Measurements from ENCODE around the gene BCL2L12.

Gene BCL2L12

DNA sequence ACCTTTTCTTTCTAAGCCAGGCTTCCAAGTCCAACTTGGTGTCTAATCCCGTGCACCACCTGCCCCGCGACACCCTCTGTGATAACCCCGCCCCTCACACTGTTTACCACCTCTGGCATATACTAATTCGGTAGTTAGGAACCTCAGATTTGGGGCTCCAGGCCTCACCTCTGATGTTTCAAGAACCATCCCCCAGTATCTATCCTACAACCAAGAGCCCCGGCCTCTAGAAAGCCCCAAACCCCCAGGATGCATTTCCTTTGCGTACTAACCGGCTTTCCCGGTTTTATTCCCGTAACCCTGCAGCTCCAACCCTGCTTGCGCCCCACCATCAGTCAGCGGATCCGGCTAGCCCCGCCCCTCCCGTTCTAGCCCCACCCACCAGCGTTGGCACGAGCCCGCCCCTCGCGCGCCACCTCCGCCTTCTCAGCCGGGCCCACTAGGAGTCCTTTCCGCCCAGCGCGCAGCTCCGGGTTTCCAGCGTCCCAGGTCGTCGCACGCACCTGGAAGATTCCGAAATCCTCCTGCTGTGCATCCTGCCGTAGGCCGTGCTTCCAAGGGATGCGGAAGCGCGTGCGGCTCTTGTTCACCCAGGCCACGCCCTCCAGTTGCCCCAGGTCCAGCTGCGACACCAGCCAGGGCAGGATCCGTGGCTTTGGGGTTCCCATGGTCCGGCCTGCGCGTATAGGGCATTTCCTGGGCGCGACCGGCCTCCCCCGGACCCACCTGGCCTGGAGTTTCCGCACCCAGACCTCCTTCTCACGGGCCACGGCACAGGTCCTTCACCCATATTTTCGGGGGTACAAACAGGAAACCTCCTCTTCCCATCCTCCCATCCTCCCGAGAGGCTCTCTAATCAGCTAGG is 1.3 kb upstream of the BCL2L12 start:
- peak; percentile 90 for DNase-seq (ENCODE audit: low read depth, low spot score)

DNA sequence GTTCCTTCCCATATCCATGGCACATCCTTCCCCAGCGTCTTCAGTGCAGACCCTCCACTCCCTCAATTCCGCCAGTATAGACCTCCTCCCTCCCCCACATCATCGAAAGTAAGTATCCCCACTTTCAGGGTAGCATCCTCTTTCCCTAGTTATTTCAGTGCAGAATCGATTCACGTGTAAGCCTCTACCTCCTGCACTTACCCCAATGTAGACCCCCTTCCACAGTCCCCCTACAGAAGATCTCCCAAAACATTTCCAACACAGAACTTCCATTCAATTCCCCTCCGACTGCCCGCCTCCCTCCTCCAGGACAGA is 740 bp upstream of the BCL2L12 start:
- no peak for DNase-seq (ENCODE audit: low read depth, low spot score)

DNA sequence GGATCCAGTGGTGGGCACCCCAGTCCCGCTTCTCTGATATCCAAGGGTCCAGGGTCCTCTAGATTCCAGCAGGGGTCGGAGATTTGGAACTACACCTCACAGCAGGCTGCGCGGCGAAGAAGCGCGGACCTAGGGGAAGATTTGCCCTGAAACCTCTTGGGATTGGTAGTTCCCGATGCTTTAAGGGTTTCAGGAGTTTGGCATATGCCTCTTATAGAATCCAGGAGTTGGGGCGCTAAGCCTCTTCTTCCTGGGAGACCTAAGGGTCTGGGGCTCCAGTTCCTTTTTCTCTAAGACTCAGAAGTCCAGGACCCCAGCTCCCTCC is 349 bp downstream of the BCL2L12 start:
- no peak for DNase-seq (ENCODE audit: low read depth, low spot score)

DNA sequence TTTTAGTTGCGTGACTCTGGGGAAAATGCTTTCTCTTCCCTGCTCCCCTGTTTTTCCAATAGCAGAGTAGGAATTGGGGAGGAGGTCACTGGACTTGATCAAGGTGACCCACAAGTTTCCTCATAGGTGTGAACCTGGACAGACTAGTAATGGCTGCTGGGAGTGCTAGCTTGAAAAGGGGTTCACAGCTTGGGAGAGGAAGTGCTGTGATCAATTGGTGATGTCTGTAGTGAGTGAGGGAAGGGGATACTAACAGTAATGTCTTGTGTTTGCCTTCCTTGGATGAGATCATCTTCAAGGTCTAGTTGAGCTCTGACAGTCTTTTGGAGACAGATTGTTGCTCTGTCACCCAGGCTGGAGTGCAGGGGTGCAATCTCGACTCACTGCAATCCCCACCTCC is 1.7 kb downstream of the BCL2L12 start:
- DNase-seq (ENCODE audit: low read depth, low spot score): no peak

DNA sequence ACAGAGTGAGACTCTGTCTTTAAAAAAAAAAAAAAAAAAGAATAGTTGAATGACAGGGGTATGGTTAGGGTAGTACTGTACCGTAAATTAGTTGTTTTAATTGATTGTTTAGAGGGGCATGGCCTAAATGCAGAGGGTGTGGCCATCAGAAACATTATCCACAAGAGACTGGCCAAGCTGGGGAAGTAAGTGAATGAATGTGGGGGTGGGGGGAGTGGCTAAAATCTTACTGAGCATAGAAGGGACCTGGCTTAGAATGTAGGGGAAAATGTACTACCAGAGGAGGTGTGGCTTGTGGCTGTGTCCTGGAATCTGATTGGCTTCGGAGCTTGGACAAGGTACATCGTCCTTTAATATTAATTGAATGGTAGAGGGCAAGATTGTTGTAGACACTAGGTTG is 3.8 kb downstream of the BCL2L12 start:
- no peak for DNase-seq (ENCODE audit: low read depth, low spot score)

DNA sequence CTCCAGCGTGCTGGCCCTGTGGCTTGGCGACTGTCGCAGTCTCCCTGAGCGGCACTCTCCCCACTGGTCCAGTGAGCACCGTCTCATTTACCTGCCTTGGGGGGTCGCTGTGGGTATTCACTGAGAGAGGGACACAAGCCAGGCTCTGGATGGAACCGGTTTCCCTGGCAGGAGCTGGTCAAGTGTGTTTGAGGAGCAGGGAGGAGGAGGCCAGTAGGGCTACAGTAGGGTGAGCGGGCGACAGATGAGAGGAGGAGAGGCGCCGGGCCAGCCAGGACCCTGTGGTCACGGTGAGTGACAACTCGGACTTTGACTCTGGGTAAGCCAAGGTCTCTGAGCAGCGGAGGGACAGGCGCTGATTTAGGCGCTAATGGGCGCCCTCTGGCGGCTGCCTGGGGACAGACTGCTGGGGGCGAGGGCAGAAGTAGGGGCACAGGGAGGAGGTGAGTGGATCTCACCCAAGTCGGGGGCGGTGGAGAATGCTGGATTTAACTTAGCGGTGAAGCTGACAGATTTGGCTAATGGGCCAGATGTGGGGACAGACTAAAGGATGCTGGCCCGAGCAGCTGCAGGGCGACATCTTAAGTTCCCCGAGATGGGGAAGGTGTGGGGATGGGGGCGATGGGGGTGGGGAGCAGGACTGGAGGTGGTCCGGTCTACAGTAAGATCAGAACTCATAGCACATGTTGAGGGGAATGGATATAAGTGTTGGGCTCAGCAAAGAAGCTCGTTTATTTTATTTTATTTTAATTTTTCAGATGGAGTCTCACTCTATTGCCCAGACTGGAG is 6.6 kb downstream of the BCL2L12 start:
- DNase-seq (ENCODE audit: low read depth, low spot score): peak; percentile 87

DNA sequence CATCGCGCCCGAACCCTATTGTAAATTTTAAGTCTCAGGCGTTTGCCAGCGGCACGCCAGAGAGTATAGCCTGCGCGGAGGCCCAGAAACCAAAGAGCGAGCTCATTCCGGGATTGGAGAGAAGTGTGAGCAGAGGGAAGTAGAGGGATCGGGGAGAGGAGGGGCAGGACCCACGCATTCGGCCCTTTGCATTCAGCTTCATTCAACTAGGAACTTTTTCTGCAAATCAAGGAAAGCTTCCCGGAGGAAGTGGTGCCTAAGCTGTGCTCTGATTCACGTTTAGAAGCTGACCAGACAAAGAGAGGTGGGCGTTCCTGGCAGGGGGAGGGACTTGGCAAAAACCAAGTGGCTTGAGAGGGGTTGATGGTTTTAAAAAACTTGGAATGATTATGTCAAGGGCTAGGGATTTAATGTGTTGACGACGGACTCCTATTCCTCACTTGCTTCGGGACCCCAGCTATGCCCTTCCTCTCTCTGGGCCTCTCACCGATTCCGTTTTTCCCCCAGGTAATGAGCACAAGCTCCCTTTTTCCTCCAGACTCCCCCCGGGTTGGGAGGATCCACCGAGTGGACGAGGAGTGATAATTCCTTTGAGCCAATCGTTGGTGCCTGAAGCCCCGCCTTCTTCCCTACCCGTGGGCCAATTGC is 10.5 kb downstream of the BCL2L12 start:
- DNase-seq (ENCODE audit: low read depth, low spot score): no peak

DNA sequence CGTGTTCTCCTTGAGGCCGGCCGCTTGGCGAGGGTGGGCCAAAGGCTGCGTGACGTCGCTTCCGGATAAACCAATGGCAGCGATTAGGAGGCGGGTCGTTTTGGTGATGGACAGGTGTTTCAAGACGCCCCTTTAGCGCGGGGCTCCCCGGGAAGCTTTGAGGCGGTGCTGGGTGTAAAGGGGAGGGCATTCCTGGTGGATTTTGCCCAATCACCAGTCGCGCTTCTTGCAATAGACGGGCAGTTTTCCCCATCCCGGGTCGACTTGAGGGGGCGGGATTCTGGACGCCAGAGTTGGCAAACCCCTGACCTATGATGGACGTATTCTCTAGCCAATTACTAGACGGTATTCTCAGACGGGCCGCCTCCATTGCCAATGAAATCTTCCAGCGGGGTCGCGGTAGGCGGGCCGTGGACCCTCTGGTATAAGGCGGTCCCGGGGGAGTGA is 11.1 kb downstream of the BCL2L12 start:
- peak; percentile 100 for DNase-seq (ENCODE audit: low read depth, low spot score)

DNA sequence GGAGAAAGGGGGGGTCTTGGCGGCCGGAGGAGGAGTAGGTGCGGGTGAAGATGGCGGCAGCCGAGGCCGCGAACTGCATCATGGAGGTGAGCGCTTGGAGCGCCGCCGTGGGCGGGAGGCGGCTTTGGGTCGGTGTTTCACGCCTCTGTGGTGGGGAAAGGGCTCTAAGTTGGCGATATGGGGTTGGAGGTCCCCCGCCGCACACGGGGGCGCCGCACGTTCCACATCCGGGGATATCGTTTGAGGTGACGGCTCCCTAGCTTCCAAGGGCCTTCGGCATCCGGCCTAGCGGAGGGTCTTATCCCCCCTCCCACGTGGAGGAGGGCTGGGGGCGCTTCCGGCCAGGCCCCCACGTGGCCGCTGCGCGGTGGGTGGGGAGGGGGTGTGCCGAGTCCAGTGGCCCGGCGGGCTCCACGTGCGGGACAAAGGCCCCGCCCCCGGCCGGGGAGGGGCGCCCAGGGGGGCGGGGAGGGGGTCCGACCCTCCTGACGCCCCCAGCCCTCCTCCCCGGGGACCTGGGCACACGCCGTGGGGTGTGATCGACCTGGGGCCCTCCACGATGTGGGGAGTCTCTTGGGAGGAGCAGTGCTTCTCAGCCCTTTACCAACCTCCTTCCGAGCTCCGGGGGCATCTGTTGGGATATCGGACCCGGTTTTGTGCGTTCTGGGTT is 11.6 kb downstream of the BCL2L12 start, which contains the start of gene PRMT1:
TSS of gene PRMT1 (plus strand) at position 41 of the 670 bp plus-strand sequence. CDS start at position 51, 10 bp downstream.
- DNase-seq (ENCODE audit: low read depth, low spot score): peak; percentile 64

DNA sequence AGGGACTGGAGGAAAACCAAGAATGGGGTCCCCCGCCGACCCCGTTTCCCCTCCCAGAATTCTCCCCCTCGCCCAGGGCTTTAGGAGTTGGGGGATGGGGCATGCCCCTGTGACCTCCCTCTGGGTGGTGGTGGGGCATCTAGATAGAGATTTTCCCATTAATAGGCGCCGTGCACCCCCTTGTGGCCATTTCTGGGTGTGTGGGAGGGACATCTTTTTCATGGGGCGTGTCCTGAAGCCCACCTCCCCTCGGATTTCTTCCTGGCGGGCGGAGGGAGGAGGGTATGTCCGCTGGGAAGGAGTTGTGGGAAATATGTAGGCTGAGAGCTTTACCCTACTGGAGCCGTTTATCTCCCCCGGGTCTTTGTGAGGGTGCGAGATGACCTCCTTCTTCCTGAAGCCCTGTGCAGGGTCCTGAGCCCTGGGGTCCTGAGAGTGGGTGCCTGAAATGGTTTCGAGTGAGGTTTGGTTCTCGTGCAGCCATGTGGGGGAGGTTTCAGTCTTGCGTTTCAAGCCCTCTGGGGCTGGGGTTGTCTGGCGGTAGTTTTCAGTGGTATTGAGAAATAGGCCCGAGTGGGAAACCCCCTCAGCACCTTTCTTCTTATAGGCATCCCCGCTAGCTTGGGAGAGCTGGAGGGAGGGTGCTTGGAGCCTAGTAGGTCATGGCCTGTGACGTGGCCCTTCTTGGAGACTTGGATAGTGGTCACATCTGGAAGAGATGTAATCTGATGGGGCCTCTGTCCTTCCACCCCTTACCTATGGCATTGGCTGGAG is 12.4 kb downstream of the BCL2L12 start:
- peak; percentile 84 for DNase-seq (ENCODE audit: low read depth, low spot score)

DNA sequence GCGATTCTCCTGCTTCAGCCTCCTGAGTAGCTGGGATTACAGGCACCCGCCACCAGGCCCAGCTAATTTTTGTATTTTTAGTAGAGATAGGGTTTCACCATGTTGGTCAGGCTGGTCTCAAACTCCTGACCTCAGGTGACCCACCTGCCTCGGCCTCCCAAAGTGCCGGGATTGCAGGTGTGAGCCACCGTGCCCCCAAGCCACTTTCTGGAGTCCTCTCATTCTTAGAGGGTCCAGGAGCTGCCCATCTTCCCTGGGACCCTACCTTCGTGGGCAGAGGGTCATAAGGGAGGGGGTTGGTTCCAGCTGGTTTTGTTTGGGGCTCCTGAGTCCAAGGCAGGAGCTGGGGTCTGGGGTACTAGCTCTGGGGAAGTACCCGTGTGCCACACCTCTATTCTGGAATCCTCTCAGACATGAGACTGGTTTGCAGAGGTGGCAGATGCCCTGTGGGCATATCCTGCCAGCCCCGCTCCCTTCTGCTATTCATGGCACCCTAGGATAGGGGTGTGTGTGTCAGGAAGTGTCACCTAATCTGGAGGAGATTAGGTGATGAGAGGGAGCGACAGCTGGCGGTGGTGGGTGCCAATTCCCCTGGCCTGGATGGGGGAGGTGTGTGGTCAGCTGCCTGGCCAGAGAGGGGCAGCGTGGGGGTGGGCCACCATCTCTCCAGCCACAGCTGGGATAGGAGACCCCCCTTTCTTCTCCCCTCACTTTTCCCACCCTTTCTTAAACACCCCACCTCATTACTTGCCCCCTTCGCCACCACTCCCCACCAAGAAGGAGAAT is 13.4 kb downstream of the BCL2L12 start:
- no peak for DNase-seq (ENCODE audit: low read depth, low spot score)

DNA sequence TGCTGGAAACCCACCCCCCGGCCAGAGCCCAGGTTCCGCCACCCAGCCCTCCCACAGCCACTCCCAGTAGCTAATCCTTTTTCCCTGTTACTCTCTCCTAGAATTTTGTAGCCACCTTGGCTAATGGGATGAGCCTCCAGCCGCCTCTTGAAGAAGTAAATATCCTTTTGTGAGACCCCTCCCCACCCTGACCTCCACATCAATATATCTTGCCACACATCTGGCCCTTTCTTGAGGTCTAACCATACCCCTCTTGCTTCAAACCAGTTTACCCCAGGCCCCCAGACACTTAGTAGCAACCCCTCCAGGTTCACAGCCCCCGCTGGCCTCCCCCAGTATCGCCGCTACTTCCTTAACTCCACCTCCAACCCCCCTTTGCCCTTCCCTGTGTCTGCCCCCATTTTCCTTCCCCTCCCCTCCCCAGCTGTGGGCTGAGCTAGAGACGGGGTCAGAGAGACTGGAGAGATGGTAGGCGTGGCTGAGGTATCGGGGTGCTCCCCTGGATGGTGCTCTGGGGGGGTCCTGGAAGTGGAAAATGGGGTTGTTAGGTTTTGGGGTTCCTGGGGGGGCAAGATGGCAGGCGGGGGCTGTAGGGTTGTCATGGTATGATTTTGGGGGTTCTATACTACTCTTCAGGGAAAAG is 14.2 kb downstream of the BCL2L12 start:
- DNase-seq (ENCODE audit: low read depth, low spot score): no peak

DNA sequence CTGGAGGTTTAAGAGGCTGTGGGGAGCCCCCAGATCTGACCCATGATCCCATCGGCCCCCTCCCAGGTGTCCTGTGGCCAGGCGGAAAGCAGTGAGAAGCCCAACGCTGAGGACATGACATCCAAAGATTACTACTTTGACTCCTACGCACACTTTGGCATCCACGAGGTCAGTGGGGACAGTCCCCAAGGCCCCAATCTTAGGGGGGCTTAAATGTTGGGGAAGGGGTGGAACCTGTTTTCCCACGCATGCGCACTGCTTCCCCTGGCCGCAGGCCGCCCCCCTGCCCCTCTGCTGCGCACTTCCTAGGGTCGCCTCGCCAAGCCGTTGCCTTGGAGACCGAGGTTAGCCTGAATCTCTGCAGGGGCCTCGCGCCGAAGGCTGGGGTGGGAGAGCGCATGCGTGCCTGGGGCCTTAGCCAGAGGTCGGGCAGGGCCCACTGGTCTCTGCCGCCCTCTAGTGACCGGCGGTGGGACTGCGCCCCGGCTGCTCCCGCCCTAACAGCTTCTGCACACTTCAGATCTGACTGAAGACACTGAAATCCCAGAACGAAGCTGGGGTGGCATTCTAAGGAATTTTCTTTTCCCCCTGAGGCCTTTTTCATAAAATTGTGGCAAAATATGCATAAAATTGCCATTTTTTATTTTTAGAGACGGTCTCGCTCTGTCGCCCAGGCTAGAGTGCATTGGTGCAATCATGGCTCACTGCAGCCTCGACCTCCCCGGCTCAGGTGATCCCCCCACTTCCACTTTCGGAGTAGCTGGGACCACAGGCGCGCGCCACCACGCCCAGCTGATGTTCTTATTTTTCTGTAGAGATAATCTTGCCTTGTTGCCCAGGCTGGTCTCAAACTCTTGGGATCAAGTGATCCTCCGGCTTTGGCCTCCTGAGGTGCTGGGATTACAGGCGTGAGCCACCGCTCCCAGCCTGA is 15.0 kb downstream of the BCL2L12 start:
- peak; percentile 95 for DNase-seq (ENCODE audit: low read depth, low spot score)

DNA sequence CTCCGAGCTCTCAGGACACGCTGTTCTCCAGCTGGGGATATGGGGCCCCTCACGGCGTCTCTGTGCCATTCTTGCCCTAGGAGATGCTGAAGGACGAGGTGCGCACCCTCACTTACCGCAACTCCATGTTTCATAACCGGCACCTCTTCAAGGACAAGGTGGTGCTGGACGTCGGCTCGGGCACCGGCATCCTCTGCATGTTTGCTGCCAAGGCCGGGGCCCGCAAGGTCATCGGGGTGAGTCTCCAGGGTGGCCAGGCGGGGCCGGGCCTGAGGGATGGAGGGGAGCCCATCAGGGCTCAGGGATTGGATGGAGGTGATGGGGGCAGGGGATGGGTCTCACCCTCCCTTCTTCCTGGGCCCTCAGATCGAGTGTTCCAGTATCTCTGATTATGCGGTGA is 16.1 kb downstream of the BCL2L12 start:
- no peak for DNase-seq (ENCODE audit: low read depth, low spot score)

DNA sequence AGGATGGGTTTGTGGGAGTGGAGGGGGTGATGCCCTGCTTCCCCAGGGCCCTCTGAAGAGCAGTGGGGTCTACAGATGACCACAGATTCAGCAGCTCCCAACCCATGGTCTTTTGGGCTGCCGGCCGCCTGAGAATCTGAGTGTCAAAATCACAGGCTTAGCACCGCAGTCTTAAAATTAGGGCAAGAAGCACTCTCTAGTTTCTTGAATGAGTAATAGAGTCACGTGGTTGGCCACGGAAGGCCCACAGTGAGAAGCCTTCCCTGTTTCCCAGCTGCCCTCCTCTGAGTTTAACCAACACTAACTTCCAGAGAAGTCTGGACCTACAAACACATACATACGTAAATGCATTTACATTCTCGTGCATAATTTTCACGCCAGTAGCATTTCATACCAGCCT is 16.5 kb downstream of the BCL2L12 start:
- no peak for DNase-seq (ENCODE audit: low read depth, low spot score)

DNA sequence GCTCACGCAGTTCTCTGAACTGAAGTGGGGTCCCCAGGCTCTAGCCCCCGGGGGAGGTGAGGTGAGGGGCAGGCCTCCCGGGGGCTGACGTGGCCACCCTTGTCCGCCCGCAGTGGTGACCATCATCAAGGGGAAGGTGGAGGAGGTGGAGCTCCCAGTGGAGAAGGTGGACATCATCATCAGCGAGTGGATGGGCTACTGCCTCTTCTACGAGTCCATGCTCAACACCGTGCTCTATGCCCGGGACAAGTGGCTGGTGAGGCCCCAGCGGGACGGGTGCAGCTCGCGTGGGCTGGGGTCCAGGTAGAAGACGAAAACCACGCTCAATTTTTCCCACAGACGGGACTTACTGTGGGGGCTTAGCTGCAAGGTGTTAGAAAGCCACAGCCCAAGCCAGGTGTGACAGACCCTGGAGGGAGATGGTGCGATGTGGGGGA is 18.1 kb downstream of the BCL2L12 start:
- no peak for DNase-seq (ENCODE audit: low read depth, low spot score)

DNA sequence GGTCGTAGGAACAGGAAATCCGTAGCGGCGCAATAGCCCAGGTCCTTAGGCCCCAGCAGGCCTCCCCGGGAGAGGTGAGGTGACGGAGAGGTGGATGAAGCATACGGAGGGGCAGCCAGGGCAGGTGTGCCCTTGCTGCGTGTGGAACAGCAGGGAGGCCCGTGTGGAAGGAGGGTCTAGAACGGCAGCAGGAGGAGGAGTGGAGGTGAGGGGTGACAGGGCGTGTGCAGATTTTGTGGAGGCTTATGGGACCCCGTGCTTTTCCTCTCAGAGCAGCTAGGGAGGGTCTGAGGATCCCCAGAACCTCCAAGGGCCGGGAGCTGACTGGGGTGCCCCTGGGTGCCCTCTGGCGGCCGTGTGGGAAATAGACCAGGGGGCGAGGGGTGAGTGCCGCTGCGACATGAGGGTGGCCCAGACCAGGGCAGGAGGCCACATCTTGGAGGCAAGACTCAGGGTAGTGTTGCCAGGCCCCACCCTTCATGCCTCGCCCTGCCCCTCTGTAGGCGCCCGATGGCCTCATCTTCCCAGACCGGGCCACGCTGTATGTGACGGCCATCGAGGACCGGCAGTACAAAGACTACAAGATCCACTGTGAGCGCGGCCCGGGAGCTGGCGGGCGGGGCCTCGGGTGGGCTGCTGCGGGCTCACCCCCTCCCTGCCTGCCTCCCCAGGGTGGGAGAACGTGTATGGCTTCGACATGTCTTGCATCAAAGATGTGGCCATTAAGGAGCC is 18.7 kb downstream of the BCL2L12 start:
- DNase-seq (ENCODE audit: low read depth, low spot score): no peak

DNA sequence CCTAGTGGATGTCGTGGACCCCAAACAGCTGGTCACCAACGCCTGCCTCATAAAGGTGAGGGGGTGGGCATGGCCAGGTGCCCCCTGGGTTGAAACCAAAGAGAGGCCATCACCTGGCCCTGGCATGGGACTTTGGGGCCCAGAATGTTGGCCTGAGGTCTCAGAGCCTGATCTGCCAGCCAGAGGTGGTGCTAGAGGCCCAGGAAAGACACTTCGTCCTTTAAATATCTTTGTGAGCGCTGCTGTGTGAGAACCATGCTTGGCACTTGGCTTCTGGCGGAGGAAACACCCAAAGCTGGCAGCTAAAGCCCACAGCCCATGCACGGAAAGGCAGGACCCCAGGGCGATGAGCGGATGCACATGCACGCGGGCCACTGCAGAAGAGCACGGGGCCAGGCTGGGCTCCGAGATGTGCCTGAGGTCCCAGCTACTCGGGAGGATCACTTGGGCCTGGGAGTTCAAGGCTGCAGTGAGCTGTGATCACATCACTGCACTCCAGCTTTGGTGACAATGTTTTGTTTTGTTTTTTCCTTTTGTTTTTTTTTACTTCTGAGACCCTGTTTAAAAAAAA is 19.3 kb downstream of the BCL2L12 start:
- no peak for DNase-seq (ENCODE audit: low read depth, low spot score)

All from astrocyte of the hippocampus (primary cell).